ENCODE results near the gene ZBTB48. TPM values are rescaled to one million over a fixed set of nuclear protein-coding genes. Genes with fewer than 3 reads are reported as not detected.
A peak's percentile ranks its signal among the peaks of the same experiment; 100 is the strongest.

ZBTB48 gene
- total and polyA plus RNA-seq, 4 donors = 8.3 to 18.1 (median 13.1) TPM

GRCh38 chr1:6612641-6613360 lies 33.0 kb downstream of the ZBTB48 start:
- Histone ChIP-seq H3K9ac (ENCODE audit: low read depth in 1 of 2, low read length in 2 of 2) (peak overlapping the region; percentile 44 to 95), H3K27me3 (ENCODE audit: control insufficient read depth in 4 of 4, insufficient read depth in 4 of 4, low read length in 3 of 4) (no peaks in the 10 kb centered on the region), H3K36me3 (ENCODE audit: control insufficient read depth in 4 of 4, insufficient read depth in 3 of 4, low read depth in 1 of 4, low read length in 3 of 4) (peaks cover 0 to 1% (median 0%) of the 10 kb centered on the region in 4 donors), H3K27ac (ENCODE audit: low read depth in 1 of 2, low read length in 2 of 2) (peak overlapping the region; percentile 95 to 97), H3K9me3 (ENCODE audit: control insufficient read depth in 4 of 4, low read length in 3 of 4) (no peaks in the 10 kb centered on the region), H3K4me1 (ENCODE audit: control insufficient read depth in 4 of 4, insufficient read depth in 4 of 4, low read length in 3 of 4) (peaks cover 4 to 11% (median 8%) of the 10 kb centered on the region in 4 donors), H3K4me3 (ENCODE audit: low read depth in 1 of 3, low read length in 3 of 3) (peak overlapping the region; percentile 55 to 97 (median 78))
- under 1% methylated on average over 67 of the region's 67 CpGs for WGBS
- DNase-seq (ENCODE audit: low spot score) = no peak
- TF ChIP-seq HNF4G (IDR thresholded peaks at IDR 0.05) (no peak), YY1 (IDR thresholded peaks at IDR 0.05) (peak; percentile 19), JUND (IDR thresholded peaks at IDR 0.05) (no peak), ATF3 (IDR thresholded peaks at IDR 0.05) (no peak), TAF1 (conservative IDR thresholded peaks at IDR 0.05) (peak; percentile 39), RAD21 (IDR thresholded peaks at IDR 0.05) (peak in 1 of 2 donors; percentile 36), FOXA2 (IDR thresholded peaks at IDR 0.05) (no peak), EGR1 (IDR thresholded peaks at IDR 0.05; ENCODE audit: low read depth in 2 of 2) (no peak), REST (IDR thresholded peaks at IDR 0.05) (peak; percentile 9), SP1 (IDR thresholded peaks at IDR 0.05) (peak; percentile 27), RXRA (IDR thresholded peaks at IDR 0.05) (no peak)
- TF ChIP-seq, protein P1, sequence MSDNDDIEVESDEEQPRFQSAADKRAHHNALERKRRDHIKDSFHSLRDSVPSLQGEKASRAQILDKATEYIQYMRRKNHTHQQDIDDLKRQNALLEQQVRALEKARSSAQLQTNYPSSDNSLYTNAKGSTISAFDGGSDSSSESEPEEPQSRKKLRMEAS (IDR thresholded peaks at IDR 0.05) = no peak

- H3K4me1 ChIP-seq (ENCODE audit: control insufficient read depth in 4 of 4, insufficient read depth in 4 of 4, low read length in 3 of 4) = peaks cover 4 to 11% (median 8%) of the 10 kb centered on the region in 4 donors
- peak within 1 kb of the TSS; percentile 95 to 97 for H3K27ac ChIP-seq (ENCODE audit: low read depth in 1 of 2, low read length in 2 of 2)
- under 1% methylated on average over 84 of the region's 84 CpGs for WGBS
- peak; percentile 26 for TF ChIP-seq REST (IDR thresholded peaks at IDR 0.05)
- TF ChIP-seq, protein P1 (IDR thresholded peaks at IDR 0.05) = peak; percentile 44
- no peak for TF ChIP-seq FOXA1 (IDR thresholded peaks at IDR 0.05)
- TF ChIP-seq RAD21 (IDR thresholded peaks at IDR 0.05) = peak in 1 of 2 donors; percentile 41
- TF ChIP-seq FOXA2 (IDR thresholded peaks at IDR 0.05) = no peak
- peak; percentile 63 for TF ChIP-seq YY1 (IDR thresholded peaks at IDR 0.05)
- peak in 1 of 2 donors; percentile 51 for TF ChIP-seq GABPA (IDR thresholded peaks at IDR 0.05 in 1 of 2, conservative IDR thresholded peaks at IDR 0.05 in 1 of 2)
- TF ChIP-seq EGR1 (IDR thresholded peaks at IDR 0.05; ENCODE audit: low read depth in 2 of 2) = peak in 1 of 2 donors; percentile 57
- TF ChIP-seq CTCF (IDR thresholded peaks at IDR 0.05; ENCODE audit: low read depth, low read length, missing input control) = no peak
- TF ChIP-seq SP1 (IDR thresholded peaks at IDR 0.05) = peak; percentile 67
- no peak for TF ChIP-seq ATF3 (IDR thresholded peaks at IDR 0.05)
- TF ChIP-seq HNF4A (conservative IDR thresholded peaks at IDR 0.05) = no peak
These were observed 33.7 kb downstream of the ZBTB48 start, which contains the start of gene PHF13 for GRCh38 chr1:6613361-6614018. PHF13 (plus strand) TSS chr1:6613731; CDS start chr1:6614067, 336 bp downstream.

More at GRCh38 chr1:6613361-6614018, 33.7 kb downstream of the ZBTB48 start, which contains the start of gene PHF13:
- H3K9ac ChIP-seq (ENCODE audit: low read depth in 1 of 2, low read length in 2 of 2) = peak within 1 kb of the TSS; percentile 44 to 95
- peak; percentile 100 for DNase-seq (ENCODE audit: low spot score)
- peaks cover 0 to 1% (median 0%) of the 10 kb centered on the region in 4 donors for H3K36me3 ChIP-seq (ENCODE audit: control insufficient read depth in 4 of 4, insufficient read depth in 3 of 4, low read depth in 1 of 4, low read length in 3 of 4)
- peak within 1 kb of the TSS; percentile 59 to 100 (median 97) for H3K4me3 ChIP-seq (ENCODE audit: low read depth in 1 of 3, low read length in 3 of 3)
- H3K27me3 ChIP-seq (ENCODE audit: control insufficient read depth in 4 of 4, insufficient read depth in 4 of 4, low read length in 3 of 4) = no peaks in the 10 kb centered on the region
- no peaks in the 10 kb centered on the region for H3K9me3 ChIP-seq (ENCODE audit: control insufficient read depth in 4 of 4, low read length in 3 of 4)
